Measurements from ENCODE around the gene RABL6.

RABL6 gene

DNA sequence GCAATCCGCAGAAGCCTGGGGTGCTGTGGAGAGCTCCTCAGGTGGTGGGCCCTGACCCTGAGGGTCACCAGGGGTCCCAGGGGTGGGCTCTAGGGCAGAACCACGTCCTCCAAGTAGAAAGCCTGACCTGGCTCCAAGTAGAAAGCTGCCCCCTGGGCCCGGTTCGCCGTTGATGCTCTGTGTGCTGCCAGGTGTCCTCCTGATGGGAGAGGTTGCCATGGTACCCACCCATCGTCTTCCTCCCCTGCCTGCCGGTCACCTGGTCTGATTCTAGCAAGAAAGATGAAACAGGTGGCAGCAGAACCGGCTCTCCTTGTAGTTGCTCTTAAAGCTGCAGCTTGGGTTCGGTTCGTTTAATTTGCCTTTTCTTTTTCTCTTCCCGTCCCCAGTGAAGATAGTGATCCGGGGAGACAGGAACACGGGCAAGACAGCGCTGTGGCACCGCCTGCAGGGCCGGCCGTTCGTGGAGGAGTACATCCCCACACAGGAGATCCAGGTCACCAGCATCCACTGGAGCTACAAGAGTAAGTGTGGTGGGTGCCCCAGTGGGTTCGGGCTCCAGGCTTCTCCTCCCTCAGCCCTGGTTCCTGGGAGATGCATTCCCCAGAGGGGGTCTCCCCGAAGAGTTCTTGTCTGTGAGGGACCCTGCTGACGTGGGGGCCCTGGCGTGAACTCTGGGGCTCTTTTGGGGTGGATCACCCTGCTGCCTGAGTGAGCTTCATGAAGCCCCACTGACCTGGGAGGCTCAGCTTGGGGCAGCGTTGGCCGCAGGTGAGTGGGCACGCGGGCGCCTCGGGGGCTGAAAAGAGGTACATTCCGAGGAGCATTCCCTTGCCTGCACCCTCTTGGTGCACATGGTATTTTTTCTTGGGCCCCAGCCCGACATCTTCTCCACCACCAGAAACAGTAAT lies 15.6 kb downstream of the RABL6 start:
- DNase-seq (ENCODE audit: insufficient read length, low spot score) = no peak
- no peak for FAIRE-seq
- TF ChIP-seq, protein P1, sequence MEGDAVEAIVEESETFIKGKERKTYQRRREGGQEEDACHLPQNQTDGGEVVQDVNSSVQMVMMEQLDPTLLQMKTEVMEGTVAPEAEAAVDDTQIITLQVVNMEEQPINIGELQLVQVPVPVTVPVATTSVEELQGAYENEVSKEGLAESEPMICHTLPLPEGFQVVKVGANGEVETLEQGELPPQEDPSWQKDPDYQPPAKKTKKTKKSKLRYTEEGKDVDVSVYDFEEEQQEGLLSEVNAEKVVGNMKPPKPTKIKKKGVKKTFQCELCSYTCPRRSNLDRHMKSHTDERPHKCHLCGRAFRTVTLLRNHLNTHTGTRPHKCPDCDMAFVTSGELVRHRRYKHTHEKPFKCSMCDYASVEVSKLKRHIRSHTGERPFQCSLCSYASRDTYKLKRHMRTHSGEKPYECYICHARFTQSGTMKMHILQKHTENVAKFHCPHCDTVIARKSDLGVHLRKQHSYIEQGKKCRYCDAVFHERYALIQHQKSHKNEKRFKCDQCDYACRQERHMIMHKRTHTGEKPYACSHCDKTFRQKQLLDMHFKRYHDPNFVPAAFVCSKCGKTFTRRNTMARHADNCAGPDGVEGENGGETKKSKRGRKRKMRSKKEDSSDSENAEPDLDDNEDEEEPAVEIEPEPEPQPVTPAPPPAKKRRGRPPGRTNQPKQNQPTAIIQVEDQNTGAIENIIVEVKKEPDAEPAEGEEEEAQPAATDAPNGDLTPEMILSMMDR (IDR thresholded peaks at IDR 0.05; ENCODE audit: insufficient read depth, missing control alignments) = no peak

DNA sequence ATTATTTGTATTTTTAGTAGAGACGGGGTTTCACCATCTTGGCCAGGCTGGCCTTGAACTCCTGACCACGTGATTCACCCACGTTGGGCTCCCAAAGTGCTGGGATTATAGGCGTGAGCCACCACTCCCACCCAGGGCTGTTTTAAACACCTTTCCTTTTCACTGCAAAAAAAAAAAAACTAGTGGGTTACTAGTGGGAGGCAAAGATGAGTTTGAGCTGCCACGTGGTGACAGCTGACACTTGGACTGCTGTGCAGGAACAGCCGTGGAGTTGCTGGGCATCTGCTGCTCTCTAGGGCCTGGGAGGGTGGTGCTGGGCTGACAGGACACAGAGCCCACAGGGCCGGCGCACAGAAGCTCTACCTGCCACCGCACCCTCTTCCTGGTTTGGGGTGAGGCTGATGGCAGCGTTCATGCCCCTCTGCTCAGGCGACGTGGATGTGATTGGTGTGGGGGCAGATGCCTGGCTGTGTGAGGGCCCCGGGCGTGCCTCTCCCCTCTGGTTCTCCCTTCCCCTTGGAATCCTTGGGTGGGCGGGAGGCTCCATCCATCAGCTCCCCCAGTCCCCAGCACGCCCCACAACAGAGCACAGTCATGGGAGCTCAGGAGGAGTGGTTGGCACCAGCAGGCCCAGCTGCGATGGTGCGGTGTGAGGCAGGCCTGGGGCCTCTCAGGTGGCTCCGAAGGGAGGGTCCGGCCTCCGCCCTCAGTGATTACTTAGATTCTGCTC lies 16.9 kb downstream of the RABL6 start:
- FAIRE-seq (no peak), DNase-seq (ENCODE audit: insufficient read length, low spot score) (no peak)
- TF ChIP-seq, protein P1 (IDR thresholded peaks at IDR 0.05; ENCODE audit: insufficient read depth, missing control alignments) = no peak

DNA sequence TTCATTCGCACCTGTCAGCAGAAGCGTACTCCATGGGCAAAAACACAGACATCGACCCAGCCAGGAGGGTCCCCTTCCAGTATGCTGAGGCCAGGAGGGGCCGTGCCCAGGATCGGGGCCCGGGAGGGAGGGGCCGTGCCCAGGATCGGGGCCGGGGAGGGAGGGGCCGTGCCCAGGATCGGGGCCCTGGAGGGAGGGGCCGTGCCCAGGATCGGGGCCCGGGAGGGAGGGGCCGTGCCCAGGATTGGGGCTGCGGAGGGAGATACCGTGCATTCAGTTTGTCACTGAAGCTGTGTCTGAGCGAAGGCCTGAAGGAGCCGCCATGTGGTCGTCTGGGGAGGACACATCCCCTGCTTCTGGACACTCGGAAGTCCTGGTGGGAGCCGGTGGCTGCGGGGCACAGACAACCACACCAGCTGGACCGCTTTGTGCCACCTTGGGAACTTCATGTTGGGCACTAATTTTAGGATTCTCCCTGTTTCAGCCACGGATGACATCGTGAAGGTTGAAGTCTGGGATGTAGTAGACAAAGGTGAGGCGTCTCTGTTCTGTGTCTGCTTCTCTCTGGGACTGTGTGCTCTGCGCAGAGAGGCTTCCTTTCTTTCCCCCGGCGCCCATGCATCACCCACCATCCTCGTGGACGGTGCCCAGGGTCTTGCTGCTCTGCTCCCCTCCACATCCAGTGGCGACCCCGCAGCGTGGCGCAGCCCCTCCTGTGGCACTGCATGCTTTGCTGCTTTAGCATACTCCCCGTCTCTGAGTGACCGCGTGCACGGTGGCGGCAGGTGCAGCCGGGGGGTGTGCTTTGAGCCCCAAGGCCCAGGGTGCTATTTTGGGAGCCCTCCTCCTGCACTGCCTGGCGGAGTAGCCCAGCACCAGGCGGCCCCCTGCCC lies 17.8 kb downstream of the RABL6 start:
- DNase-seq (ENCODE audit: insufficient read length, low spot score) (no peak), FAIRE-seq (no peak)
- TF ChIP-seq, protein P1 (IDR thresholded peaks at IDR 0.05; ENCODE audit: insufficient read depth, missing control alignments) = no peak

DNA sequence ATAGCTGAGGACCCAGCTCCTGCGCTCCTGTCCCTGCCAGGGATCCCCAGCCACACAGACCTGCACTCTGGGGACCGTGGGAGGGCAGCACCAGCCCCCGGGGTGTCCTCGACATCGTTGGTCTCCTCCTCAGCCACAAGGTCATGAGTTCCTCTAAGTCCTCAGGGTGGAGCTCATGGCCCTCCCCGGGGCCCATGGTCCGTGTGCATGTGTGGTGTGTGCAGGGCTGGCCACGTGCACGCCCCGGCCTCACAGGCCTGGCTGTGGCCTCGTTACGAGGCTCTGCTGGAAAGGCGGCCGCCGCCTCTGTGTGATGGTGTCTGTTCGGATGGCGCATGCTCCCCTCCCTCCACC lies 18.4 kb downstream of the RABL6 start:
- DNase-seq (ENCODE audit: insufficient read length, low spot score) (no peak), FAIRE-seq (no peak)
- TF ChIP-seq, protein P1 (IDR thresholded peaks at IDR 0.05; ENCODE audit: insufficient read depth, missing control alignments) = no peak

DNA sequence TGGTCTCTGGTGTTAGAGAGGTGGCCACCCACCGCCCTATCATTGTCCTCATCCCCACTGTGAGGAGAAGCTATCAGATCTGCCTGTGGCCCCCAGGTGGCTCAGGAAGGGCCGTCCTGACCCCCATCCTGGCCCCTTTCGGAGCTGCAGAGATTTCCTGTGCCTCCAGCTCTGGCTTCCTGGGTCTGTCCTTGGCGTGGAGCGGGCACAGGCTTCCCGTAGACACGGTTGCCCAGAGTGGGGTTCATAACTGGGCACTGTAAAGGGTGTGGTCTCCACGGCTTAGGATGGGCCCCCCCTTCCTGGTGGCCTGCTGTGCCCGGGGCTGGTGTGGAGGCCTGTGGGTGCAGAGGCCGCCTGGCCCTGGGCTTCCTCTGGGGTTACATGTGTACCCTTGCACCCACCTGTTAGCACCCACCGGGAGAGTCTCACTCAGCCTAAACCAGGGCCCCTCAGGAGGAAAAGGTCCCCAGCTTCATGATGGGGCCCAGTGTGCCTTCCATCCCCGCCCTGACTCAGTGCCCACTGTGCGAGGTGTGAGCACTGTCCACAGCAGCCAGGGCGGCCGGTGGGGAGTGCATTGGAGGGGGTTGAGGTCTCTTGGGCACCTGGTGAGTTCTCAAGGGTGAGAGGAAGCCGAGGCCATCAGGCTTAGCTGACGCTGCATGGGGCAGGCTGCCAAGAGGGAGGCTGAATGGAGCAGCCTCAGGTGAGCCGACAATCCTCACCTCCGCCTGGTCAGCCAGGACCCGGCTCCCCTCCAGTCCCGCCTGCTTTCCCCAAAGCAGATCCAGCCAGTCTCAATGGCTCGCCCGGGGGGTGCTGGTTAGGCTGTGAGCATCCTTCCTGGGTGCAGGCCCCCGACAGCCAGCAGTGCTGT lies 19.2 kb downstream of the RABL6 start:
- DNase-seq (ENCODE audit: insufficient read length, low spot score) = no peak
- TF ChIP-seq, protein P1 (IDR thresholded peaks at IDR 0.05; ENCODE audit: insufficient read depth, missing control alignments) = no peak
- FAIRE-seq = no peak

DNA sequence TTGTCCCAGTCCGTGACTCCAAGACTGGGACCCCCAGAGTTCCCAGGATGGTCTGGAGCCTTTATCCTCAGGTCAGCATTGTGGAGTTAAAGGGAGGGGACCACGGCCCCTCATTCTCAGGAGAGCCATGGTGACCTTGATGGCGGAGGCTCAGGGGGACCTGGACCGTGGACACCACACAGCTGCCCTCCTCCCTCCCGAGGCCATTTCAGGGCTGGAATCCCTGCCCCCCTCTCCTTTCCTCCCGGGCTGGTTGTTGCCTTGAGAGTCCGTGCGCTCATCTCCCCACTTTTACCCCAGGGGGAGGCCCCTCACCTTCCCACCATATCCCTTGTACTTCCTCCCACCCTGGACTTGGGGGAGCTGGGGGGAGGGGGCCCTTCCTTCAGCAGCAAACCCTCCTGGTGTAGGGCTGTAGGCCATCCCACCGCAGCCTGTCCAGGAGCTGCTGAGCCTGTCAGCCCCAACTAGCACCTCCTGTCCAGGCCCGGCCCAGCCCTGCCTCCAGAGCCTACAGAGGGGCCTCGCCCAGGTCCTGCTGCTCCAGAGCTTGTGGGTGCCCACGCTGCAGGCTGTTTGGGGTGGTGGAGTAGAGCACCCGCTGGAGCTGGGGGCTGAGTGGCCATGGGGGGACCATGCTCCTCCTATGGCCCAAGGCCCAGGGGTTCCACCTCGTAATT lies 20.2 kb downstream of the RABL6 start:
- DNase-seq (ENCODE audit: insufficient read length, low spot score) (no peak), FAIRE-seq (no peak)
- TF ChIP-seq, protein P1 (IDR thresholded peaks at IDR 0.05; ENCODE audit: insufficient read depth, missing control alignments) = no peak

All from D721Med (cell line).